Activated CD4-positive, alpha-beta memory T cell treated with anti-CD3 and anti-CD28 coated beads for 36 hours (primary cell): ENCODE measurements around the gene TMEM156. TPM values are rescaled to one million over a fixed set of nuclear protein-coding genes. Genes with fewer than 3 reads are reported as not detected.

Source experiments
- CTCF ChIA-PET: fragments of 350-600 bp; sonication (Branson Sonifier 250); formaldehyde crosslinking; loops from one replicate; lab custom pipeline; 2021; ENCODE audit warnings: antibody characterized with exemption, inconsistent platforms; lab: Charles Lee
- POLR2A ChIA-PET: fragments of 350-600 bp; sonication (Branson Sonifier 250); formaldehyde crosslinking; loops from one replicate; lab custom pipeline; 2021; ENCODE audit warnings: antibody characterized with exemption; lab: Charles Lee
- DNase-seq: peaks from one replicate; pipeline ENCODE4 v3.0.0-alpha.2; 2020
- H3K27ac Mint-ChIP-seq: one replicate; pipeline ENCODE4 v1.8.0; 2021; ENCODE audit warnings: mixed read lengths
- H3K27me3 Mint-ChIP-seq: one replicate; pipeline ENCODE4 v1.8.0; 2021; ENCODE audit warnings: mixed read lengths
- H3K36me3 Mint-ChIP-seq: one replicate; pipeline ENCODE4 v1.8.0; 2021; ENCODE audit warnings: mixed read lengths
- H3K4me1 Mint-ChIP-seq: one replicate; pipeline ENCODE4 v1.8.0; 2021; ENCODE audit warnings: low read depth, mixed read lengths
- H3K4me3 Mint-ChIP-seq: one replicate; pipeline ENCODE4 v1.8.0; 2021; ENCODE audit warnings: mild to moderate bottlenecking, mixed read lengths
- H3K9me3 Mint-ChIP-seq: one replicate; pipeline ENCODE4 v1.8.0; 2021; ENCODE audit warnings: mixed read lengths
- intact Hi-C: fragments of 100-400 bp; cut with micrococcal nuclease; formaldehyde crosslinking; loops from one replicate; pipeline ENCODE4 v1.15.1; 2023
- total RNA-seq, 2 experiments: library from RNA; stranded (reverse); gene quantifications; one replicate each; pipeline ENCODE4 v1.2.3, GENCODE V29; 2021

Gene TMEM156, protein sequence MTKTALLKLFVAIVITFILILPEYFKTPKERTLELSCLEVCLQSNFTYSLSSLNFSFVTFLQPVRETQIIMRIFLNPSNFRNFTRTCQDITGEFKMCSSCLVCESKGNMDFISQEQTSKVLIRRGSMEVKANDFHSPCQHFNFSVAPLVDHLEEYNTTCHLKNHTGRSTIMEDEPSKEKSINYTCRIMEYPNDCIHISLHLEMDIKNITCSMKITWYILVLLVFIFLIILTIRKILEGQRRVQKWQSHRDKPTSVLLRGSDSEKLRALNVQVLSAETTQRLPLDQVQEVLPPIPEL
- total RNA-seq, result 10 to 100 TPM; 28.0 to 28.4 TPM

DNA sequence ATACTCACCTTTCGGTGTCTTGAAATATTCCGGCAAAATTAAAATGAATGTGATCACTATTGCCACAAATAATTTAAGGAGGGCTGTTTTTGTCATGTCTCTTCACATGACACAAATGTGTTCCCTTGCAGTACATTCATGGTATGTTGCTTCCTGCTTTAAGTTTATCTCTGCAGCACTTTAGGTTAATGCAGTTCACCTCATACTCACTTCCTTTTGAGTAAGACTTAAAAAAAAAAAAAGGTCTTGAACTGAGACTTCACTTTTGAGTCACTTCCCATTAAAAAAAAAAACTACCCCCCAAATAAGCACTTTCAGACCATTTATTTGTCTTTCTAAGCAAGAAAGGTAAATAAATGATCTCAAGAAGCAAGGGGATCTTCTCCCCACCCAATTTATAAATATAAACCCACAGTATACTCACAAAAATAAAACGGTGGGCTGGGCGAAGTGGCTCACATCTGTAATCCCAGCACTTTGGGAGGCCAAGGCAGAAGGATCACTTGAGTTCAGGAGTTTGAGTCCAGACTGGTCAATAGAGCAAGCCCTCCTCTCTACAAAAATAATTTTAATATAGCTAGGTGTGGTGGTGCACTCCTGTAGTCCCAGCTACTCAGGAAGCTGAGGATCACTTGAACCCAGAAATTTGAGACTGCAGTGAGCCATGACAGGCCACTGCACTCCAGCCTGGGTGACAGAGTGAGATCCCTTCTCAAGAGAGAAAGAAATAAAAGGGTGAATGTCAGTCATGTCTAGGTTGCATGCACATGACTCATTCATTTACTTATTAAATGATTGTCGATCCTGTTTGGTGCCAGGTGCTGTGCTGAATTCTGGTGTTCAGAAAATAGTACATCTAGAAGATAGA is at the start of gene TMEM156:
Gene TMEM156 (minus strand): TSS at position 192 of the 868 bp plus-strand sequence. CDS start 96 bp downstream, at position 96.
- ChIA-PET POLR2A (interaction anchor here (2.0 to 6.1 kb wide), 2 partner anchors 13 to 48 kb away, joined by 6 to 75 read pairs; no protein-coding TSS in a partner anchor), CTCF (no interaction called here)
- peak; percentile 71 for DNase-seq
- Mint-ChIP-seq H3K27me3 (no peaks in the 10 kb centered on the region), H3K9me3 (no peaks in the 10 kb centered on the region), H3K4me1 (peaks cover 47% of the 10 kb centered on the region), H3K4me3 (peak within 1 kb of the TSS; percentile 78), H3K36me3 (peaks cover 10% of the 10 kb centered on the region), H3K27ac (peak within 1 kb of the TSS; percentile 87)
- intact Hi-C loops, result loop anchor here (1.0 to 10.0 kb wide), 13 partner anchors 12 to 1172 kb away; partner anchors contain the start of genes TLR6 and WDR19

DNA sequence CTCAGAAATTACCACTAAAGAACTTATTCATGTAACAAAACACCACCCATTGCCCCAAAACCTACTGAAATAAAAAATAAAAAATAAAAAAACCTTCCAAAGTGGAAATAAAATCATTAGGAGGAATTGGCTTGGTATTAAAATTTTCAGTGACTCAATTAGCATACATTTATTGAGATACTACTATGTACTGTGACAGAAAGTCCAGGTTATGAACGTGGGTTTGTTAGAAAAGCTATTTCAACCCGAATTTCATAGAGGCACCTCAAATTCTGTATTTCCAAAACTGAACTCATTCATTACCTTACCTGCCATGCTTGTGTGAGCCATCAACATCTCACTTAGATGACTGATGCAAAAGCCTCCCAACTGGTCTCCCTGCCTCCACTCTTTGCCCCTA is 46.6 kb upstream of the TMEM156 start:
- peaks cover 32% of the 10 kb centered on the region for H3K36me3 Mint-ChIP-seq
- POLR2A ChIA-PET, result no interaction called here
- H3K4me1 Mint-ChIP-seq, result no peaks in the 10 kb centered on the region

DNA sequence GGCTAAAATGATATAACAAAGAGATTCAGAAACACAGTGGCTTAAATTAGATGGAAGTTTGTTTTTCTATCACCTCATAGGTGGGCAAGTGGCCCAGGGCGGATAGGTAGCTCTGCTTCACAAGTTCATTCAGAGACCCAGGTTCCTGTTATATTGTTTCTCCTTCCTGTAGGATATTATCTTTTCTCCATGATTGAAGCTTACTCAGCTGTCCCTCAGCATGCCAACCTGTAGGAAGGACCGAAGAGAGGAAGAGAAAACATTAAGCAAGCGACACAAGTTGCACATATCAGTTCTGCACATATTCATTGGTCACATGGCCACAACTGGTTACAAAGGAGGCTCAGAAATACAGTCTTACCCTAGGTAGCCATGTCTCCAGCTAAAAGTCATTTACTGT is 36.7 kb upstream of the TMEM156 start:
- Mint-ChIP-seq H3K9me3 (no peaks in the 10 kb centered on the region), H3K4me1 (peaks cover 30% of the 10 kb centered on the region), H3K36me3 (peaks cover 2% of the 10 kb centered on the region), H3K27ac (no peak overlapping the region), H3K4me3 (no peak overlapping the region), H3K27me3 (no peaks in the 10 kb centered on the region)
- ChIA-PET CTCF (no interaction called here), POLR2A (no interaction called here)
- DNase-seq, result no peak
- intact Hi-C loops, result no loop called here

More for the DNA sequence above, 46.6 kb upstream of the TMEM156 start:
- Mint-ChIP-seq H3K9me3 (no peaks in the 10 kb centered on the region), H3K4me3 (no peak overlapping the region), H3K27me3 (no peaks in the 10 kb centered on the region), H3K27ac (no peak overlapping the region)
- intact Hi-C loops, result no loop called here
- DNase-seq, result no peak
- CTCF ChIA-PET, result interaction anchor here (0.7 to 1.6 kb wide), 2 partner anchors 20 to 338 kb away, joined by 3 read pairs; no protein-coding TSS in a partner anchor

DNA sequence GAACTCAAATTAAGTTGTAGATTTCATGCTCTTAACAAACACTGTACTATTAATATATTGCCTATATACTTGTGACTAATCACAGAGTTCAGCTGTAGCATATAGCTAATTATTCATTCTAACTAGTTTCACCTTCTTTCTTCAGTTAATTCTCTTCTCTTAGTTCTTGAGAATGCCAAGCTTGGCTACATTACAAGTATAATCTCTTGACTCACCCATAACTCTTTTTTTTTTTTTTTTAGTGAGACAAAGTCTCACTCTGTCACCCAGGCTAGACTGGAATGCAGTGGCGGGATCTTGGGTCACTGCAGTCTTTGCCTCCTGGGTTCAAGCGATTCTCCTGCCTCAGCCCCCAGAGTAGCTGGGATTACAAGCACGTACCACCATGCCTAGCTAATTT is 35.2 kb upstream of the TMEM156 start:
- ChIA-PET POLR2A (no interaction called here), CTCF (interaction anchor here (0.6 to 1.0 kb wide), 3 partner anchors 15 to 859 kb away, joined by 3 to 4 read pairs (median 4); no protein-coding TSS in a partner anchor)
- no peak for DNase-seq
- intact Hi-C loops, result no loop called here
- Mint-ChIP-seq H3K4me1 (peaks cover 42% of the 10 kb centered on the region), H3K4me3 (no peak overlapping the region), H3K9me3 (no peaks in the 10 kb centered on the region), H3K27ac (no peak overlapping the region), H3K27me3 (no peaks in the 10 kb centered on the region), H3K36me3 (peaks cover 2% of the 10 kb centered on the region)

DNA sequence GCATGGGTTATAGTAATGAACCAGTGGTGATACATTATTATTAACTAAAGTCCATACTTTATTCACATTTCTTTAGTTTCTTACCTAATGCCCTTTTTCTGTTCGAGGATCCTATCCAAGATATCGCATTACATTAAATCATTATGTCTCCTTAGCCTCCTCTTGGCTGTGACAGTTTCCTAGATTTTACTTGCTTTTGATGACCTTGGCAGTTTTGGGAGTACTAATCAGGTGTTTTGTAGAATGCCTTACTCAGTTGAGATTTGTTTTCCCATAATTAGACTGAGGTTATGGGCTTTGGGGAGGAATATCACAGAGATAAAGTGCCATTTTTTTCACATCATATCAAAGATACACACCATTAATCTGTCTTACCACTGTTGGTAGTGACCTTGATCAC is 34.8 kb upstream of the TMEM156 start:
- peaks cover 46% of the 10 kb centered on the region for H3K4me1 Mint-ChIP-seq
- POLR2A ChIA-PET, result no interaction called here
- intact Hi-C loops, result no loop called here
- no peak for DNase-seq
- H3K4me3 Mint-ChIP-seq, result no peak overlapping the region
- CTCF ChIA-PET, result interaction anchor here (0.6 kb wide), 1 partner anchor 15 kb away, joined by 4 read pairs; no protein-coding TSS in a partner anchor
- H3K36me3 Mint-ChIP-seq, result peaks cover 2% of the 10 kb centered on the region
- H3K27ac Mint-ChIP-seq, result no peak overlapping the region
- H3K27me3 Mint-ChIP-seq, result no peaks in the 10 kb centered on the region
- no peaks in the 10 kb centered on the region for H3K9me3 Mint-ChIP-seq

DNA sequence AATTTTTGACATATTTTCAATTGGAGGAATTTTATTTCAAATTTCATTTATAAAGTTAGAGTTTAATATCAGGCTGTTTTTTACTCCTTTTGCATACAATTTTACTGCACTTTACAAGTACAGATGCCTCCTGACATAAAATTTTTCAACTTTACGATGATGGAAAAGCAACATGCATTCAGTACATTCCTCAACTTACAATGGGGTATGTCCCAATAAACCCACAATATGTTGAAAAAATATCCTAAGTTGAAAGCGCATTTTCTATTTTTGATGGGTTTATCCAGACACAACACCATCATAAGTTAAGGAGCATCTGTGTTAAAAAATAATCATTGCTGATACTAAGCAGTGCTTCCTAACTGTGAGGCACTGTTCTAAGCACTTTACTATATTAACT is 34.2 kb upstream of the TMEM156 start:
- CTCF ChIA-PET, result no interaction called here
- no peak for DNase-seq
- intact Hi-C loops, result no loop called here
- POLR2A ChIA-PET, result no interaction called here
- Mint-ChIP-seq H3K27ac (no peak overlapping the region), H3K36me3 (peaks cover 2% of the 10 kb centered on the region), H3K4me3 (no peak overlapping the region), H3K9me3 (no peaks in the 10 kb centered on the region), H3K4me1 (peaks cover 53% of the 10 kb centered on the region), H3K27me3 (no peaks in the 10 kb centered on the region)

DNA sequence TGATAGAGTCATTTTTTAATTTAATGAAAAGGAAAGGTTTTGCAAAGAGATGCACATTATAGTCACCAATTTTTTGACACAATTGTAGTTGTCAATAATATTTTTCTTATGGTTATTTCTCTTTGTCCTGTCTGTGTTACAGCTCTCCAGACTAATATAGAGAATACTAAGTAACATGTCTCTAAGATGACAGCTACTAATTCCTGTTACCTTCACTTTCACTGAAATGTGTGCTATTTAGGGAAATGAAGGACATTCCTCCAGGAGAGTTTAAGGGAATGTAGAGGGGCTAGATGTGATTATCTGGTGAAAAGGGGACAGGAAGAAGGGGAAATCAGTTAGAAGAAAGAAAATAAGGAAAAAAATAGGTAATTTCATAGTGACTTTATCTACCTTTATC is 31.2 kb upstream of the TMEM156 start:
- intact Hi-C loops, result no loop called here
- Mint-ChIP-seq H3K4me1 (peaks cover 48% of the 10 kb centered on the region), H3K27me3 (no peaks in the 10 kb centered on the region), H3K9me3 (no peaks in the 10 kb centered on the region), H3K27ac (no peak overlapping the region), H3K36me3 (peaks cover 2% of the 10 kb centered on the region), H3K4me3 (no peak overlapping the region)
- ChIA-PET POLR2A (no interaction called here), CTCF (interaction anchor here (0.6 to 1.3 kb wide), 2 partner anchors 35 to 71 kb away, joined by 4 to 5 read pairs; no protein-coding TSS in a partner anchor)
- DNase-seq, result no peak

DNA sequence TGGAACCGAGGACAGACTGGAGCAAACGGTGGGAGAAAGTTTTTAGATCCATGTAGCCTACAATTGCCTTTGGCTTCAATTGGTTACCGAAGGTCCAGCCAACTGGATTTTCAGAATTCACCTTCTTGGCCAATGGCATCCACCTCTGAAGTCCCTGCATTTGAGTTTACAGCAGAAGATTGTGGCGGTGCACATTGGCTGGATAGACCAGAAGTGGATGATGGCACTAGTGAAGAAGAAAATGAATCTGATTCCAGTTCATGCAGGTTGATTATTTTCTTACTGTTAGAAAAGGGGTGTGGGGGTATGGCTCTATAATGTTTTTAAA is 30.5 kb upstream of the TMEM156 start:
- ChIA-PET POLR2A (no interaction called here), CTCF (interaction anchor here (0.6 to 1.2 kb wide), 2 partner anchors 36 to 72 kb away, joined by 3 to 5 read pairs; no protein-coding TSS in a partner anchor)
- Mint-ChIP-seq H3K27ac (no peak overlapping the region), H3K9me3 (no peaks in the 10 kb centered on the region), H3K4me1 (peaks cover 42% of the 10 kb centered on the region), H3K4me3 (no peak overlapping the region), H3K27me3 (no peaks in the 10 kb centered on the region), H3K36me3 (peaks cover 2% of the 10 kb centered on the region)
- intact Hi-C loops, result no loop called here
- no peak for DNase-seq

DNA sequence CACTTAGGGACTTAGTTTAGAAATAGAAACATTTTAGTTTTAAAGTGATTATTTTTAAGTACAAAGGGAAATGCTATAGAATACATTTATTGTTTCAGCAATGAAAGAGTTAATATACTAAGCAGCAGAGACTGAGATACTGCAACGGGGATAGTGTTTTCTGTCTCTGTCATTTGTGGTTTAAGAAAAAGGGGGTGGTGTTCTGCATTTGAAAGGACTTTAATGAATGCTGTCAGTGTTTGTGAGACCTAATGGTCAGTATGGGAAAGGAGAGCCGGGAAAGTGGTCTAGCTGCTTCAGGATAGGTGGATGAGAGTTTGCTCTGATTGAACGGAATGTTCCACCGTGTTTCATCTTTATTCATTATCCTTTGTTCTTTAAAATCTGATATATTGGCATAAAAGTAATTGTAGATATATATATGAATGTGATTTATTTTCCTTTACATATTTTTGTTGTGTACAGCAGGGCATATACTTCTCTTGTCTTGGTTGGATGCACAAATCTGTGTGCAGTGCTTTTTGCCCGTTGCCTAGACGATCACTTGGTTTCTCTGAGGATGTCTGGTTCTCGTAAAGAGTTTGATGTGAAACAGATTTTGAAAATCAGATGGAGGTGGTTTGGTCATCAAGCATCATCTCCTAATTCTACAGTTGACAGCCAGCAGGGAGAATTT is 30.0 kb upstream of the TMEM156 start, which contains the start of gene KLHL5:
Gene KLHL5 (plus strand): TSS at position 139 of the 676 bp plus-strand sequence. CDS start 421 bp downstream, at position 560.
- Mint-ChIP-seq H3K27ac (no peak within 1 kb of the TSS), H3K36me3 (peaks cover 2% of the 10 kb centered on the region), H3K27me3 (no peaks in the 10 kb centered on the region), H3K9me3 (no peaks in the 10 kb centered on the region), H3K4me3 (no peak within 1 kb of the TSS), H3K4me1 (peaks cover 39% of the 10 kb centered on the region)
- POLR2A ChIA-PET, result no interaction called here
- no peak for DNase-seq
- intact Hi-C loops, result no loop called here
- CTCF ChIA-PET, result interaction anchor here (1.2 kb wide), 1 partner anchor 73 kb away, joined by 3 read pairs; no protein-coding TSS in a partner anchor

DNA sequence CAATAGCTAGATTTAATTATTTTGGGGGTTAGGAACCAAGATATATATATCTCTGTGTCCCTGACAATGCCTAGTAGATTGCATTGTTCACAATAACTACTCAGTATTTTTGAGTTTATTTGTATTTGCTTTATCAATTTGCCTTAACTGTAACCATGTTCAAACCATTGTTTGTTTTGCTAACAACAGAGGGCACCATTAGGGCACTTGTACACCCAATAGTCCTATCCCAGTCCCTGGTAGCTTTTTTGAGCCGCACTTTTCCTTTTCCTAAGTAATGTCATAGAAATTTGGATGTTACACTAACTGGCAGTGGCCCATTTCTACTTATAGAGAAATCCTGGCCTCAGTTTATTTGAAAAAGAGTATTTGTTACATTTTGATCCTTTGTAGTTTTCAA is 29.2 kb upstream of the TMEM156 start:
- Mint-ChIP-seq H3K4me3 (no peak overlapping the region), H3K9me3 (no peaks in the 10 kb centered on the region), H3K27me3 (no peaks in the 10 kb centered on the region), H3K36me3 (peaks cover 2% of the 10 kb centered on the region), H3K27ac (no peak overlapping the region), H3K4me1 (peaks cover 40% of the 10 kb centered on the region)
- CTCF ChIA-PET, result interaction anchor here (1.0 to 1.2 kb wide), 2 partner anchors 11 to 73 kb away, joined by 3 read pairs; no protein-coding TSS in a partner anchor
- POLR2A ChIA-PET, result no interaction called here
- no peak for DNase-seq
- intact Hi-C loops, result no loop called here

DNA sequence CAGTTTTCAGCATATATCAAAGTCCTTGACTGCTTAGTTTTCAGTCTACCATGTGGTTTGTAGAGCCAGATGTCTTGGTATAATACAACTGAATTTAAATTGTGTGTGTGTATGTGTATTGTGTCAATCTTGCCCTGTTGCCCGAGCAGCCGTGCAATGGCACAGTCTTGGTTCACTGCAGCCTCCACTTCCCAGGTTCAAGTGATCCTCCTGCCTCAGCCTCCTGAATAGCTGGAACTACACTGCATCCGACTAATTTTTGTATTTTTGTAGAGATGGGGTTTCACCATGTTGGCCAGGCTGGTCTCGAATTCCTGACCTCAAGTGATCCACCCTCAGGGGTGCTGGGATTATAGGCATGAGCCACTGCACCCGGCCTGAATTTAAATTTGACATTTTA is 23.8 kb upstream of the TMEM156 start:
- POLR2A ChIA-PET, result no interaction called here
- Mint-ChIP-seq H3K27me3 (no peaks in the 10 kb centered on the region), H3K27ac (no peak overlapping the region), H3K4me3 (no peak overlapping the region), H3K9me3 (no peaks in the 10 kb centered on the region), H3K4me1 (peaks cover 47% of the 10 kb centered on the region), H3K36me3 (no peaks in the 10 kb centered on the region)
- intact Hi-C loops, result no loop called here
- CTCF ChIA-PET, result no interaction called here
- DNase-seq, result no peak
